Measurements from ENCODE around the gene ANKFN1.

DNA sequence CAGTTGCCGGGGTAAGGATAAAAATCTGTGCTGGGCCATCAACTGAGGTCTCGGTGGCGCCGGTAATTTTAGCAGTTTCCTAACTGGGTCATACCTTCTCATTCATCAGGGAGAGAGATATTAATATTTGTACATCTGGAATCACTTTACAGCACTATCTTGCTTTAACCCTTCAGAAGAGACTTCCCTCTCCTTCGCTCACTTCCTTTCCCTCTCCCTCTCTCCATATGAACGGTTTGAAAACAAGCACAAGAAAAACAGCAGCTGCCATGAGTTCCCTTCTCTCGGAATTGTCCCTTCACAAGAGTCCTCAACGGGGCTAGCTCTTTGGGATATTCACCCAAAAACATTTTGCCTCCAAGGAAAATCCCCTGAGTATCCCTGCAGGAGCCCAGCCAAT is 295.9 kb downstream of the ANKFN1 start:
- TF ChIP-seq, protein P1, sequence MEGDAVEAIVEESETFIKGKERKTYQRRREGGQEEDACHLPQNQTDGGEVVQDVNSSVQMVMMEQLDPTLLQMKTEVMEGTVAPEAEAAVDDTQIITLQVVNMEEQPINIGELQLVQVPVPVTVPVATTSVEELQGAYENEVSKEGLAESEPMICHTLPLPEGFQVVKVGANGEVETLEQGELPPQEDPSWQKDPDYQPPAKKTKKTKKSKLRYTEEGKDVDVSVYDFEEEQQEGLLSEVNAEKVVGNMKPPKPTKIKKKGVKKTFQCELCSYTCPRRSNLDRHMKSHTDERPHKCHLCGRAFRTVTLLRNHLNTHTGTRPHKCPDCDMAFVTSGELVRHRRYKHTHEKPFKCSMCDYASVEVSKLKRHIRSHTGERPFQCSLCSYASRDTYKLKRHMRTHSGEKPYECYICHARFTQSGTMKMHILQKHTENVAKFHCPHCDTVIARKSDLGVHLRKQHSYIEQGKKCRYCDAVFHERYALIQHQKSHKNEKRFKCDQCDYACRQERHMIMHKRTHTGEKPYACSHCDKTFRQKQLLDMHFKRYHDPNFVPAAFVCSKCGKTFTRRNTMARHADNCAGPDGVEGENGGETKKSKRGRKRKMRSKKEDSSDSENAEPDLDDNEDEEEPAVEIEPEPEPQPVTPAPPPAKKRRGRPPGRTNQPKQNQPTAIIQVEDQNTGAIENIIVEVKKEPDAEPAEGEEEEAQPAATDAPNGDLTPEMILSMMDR (IDR thresholded peaks at IDR 0.05), result no peak
- TF ChIP-seq REST (IDR thresholded peaks at IDR 0.05; ENCODE audit: insufficient read depth in 1 of 2, low read depth in 2 of 2, low read length in 1 of 2) (no peak), POLR2AphosphoS5 (IDR thresholded peaks at IDR 0.05; ENCODE audit: low read depth, low read length) (no peak)
